Measurements from ENCODE around the gene CTNNA2. TPM values are rescaled to one million over a fixed set of nuclear protein-coding genes. Genes with fewer than 3 reads are reported as not detected.

The CTNNA2 gene
- total RNA-seq, 4 donors from 2014 or later, result not detected

DNA sequence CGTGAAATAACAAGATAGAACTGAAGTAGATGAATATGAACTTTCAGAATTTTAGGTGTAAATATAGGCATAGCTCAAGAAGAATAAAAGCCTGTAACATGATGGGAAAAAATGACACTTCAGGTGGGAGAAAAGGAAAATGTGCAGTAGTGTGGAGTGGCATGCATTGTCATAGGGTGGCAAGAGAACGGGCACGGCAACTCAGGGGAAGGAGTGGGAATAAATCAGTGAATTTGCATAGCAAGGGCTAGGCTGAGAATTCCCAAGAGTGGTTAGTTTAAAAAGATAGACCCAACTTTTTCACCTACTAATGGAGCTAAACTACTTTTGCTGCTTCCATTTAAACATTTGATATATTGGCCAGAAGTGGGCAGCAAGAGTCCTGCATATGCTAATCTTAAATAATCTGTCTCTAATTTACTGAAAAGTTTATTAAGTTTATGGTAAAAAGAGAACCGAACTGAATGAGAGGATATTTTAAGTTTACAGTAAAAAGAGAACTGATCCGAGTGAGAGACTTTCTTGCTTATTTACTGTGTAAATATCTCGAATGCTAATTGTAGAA, 228.1 kb downstream of the CTNNA2 start:
- TF ChIP-seq, protein P1, sequence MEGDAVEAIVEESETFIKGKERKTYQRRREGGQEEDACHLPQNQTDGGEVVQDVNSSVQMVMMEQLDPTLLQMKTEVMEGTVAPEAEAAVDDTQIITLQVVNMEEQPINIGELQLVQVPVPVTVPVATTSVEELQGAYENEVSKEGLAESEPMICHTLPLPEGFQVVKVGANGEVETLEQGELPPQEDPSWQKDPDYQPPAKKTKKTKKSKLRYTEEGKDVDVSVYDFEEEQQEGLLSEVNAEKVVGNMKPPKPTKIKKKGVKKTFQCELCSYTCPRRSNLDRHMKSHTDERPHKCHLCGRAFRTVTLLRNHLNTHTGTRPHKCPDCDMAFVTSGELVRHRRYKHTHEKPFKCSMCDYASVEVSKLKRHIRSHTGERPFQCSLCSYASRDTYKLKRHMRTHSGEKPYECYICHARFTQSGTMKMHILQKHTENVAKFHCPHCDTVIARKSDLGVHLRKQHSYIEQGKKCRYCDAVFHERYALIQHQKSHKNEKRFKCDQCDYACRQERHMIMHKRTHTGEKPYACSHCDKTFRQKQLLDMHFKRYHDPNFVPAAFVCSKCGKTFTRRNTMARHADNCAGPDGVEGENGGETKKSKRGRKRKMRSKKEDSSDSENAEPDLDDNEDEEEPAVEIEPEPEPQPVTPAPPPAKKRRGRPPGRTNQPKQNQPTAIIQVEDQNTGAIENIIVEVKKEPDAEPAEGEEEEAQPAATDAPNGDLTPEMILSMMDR (IDR thresholded peaks at IDR 0.05; ENCODE audit: low read depth), result no peak

GRCh38 chr2:79750321-79750720, 237.5 kb downstream of the CTNNA2 start:
- TF ChIP-seq, protein P1 (IDR thresholded peaks at IDR 0.05; ENCODE audit: low read depth), result no peak

DNA sequence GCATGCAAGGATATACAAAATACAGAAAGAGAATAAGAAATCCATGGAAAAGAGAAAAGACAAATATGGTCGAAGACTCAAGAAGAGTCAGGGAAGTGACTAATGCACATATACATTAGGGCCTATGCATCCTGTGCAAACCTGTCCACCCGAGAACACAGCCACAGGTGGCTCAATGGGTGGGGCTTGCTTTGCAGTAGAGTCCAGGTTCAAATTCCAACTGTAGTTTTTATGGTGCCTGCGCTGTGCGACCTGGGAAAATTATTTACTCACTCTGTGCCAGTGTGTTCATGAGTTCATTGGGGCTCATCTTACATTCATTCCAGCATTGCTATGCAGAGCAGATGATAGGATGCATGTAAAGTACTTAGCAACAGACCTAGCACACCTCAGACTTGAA, 244.7 kb downstream of the CTNNA2 start:
- TF ChIP-seq, protein P1 (IDR thresholded peaks at IDR 0.05; ENCODE audit: low read depth), result no peak

DNA sequence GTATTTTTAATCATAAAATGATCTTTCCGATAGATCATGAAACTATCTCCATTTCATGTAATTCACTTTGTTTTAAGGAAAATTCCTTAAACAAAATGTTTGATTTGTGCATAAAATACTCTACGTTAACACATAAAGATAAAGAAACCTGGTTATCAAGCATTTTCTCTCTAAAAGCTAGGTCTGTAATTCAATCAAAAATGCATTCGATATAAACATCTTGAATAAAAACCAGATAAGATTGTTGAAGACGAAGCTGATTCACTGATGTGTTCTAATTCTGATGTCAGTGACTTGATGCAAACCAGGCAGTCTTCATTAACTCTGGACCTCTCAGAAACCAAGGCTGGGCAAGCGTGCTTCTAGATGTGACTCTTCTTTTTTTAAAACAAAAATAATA, 245.2 kb downstream of the CTNNA2 start:
- TF ChIP-seq, protein P1 (IDR thresholded peaks at IDR 0.05; ENCODE audit: low read depth), result no peak

DNA sequence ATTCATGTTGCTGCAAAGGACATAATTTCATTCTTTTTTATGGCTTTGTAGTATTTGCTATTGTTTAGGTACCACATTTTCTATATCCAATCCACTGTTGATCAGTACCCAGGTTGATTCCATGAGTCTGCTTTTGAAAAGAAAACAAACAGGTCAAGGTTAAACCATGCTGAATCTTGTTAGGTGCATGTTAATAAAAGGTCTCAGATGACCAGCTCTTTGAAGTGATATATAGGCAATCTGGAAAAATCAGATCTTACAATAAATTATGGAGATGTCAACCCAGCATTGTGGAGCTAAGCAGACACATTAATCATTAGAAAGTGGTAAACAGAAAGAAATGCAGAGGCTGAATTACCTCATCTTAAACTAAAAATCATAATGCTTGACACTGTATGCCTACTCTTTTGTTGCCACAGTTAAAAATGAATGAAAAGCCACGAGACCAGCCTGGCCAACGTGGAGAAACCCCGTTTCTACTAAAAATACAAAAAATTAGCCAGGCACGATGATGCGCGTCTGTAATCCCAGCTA, 246.0 kb downstream of the CTNNA2 start:
- TF ChIP-seq, protein P1 (IDR thresholded peaks at IDR 0.05; ENCODE audit: low read depth), result no peak

DNA sequence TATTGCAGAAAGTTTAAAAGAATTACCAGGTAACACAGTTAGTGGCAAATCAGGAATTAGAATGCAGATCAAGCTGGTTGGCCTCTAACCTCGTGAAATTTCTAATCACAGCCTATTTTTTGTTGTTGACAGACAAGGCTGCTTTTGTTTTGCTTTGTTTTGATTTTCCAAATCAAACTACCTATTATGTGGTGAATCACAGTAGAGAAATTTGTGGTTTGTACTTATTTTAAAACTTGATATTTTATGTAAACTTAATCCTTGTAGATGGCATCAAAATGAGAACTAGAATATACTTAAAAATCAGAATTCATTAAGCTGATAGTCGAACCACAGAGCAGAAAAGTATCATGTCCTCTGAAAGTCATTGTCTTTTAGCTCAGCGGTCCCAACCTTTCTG, 258.1 kb downstream of the CTNNA2 start:
- TF ChIP-seq, protein P1 (IDR thresholded peaks at IDR 0.05; ENCODE audit: low read depth), result no peak

GRCh38 chr2:79771493-79771892, 258.6 kb downstream of the CTNNA2 start:
- TF ChIP-seq, protein P1 (IDR thresholded peaks at IDR 0.05; ENCODE audit: low read depth), result no peak

Measured in subcutaneous adipose tissue (tissue), 4 donors.